ENCODE measurements around the gene RABL6. TPM values are rescaled to one million over a fixed set of nuclear protein-coding genes. Genes with fewer than 3 reads are reported as not detected.
"Not testable (repeated sequence)": the region's sequence is repeated elsewhere in the genome, so short reads cannot be mapped to it uniquely, and the experiment has no call there.

Gene RABL6
- total RNA-seq, 2 donors from 2014 or later, result 126 to 163 TPM

GRCh38 chr9:136765041-136765440 lies 42.7 kb upstream of the RABL6 start:
- H3K36me3 ChIP-seq, result no peaks in the 10 kb centered on the region
- H3K27me3 ChIP-seq, result no peaks in the 10 kb centered on the region
- DNase-seq, result no peak
- no peaks in the 10 kb centered on the region for H3K9me3 ChIP-seq
- H3K9ac ChIP-seq (ENCODE audit: low read depth in 2 of 2, low read length in 2 of 2), result peak overlapping the region; percentile 12 to 35
- intact Hi-C loops (cut with DNase I), result no loop called here
- TF ChIP-seq CTCF (IDR thresholded peaks at IDR 0.05), result no peak
- no peak overlapping the region for H3K4me3 ChIP-seq
- no peaks in the 10 kb centered on the region for H3K4me1 ChIP-seq
- H3K27ac ChIP-seq, result no peak overlapping the region

- H3K36me3 ChIP-seq; DNase-seq; H3K9ac ChIP-seq (ENCODE audit: low read depth in 2 of 2, low read length in 2 of 2); H3K9me3 ChIP-seq; H3K27ac ChIP-seq; H3K27me3 ChIP-seq; H3K4me3 ChIP-seq; intact Hi-C loops (cut with DNase I); H3K4me1 ChIP-seq: not testable (repeated sequence)
Measured at GRCh38 chr9:136765745-136766409, 41.9 kb upstream of the RABL6 start.

- H3K27me3 ChIP-seq; H3K36me3 ChIP-seq; H3K9me3 ChIP-seq; H3K4me1 ChIP-seq; H3K4me3 ChIP-seq; H3K9ac ChIP-seq (ENCODE audit: low read depth in 2 of 2, low read length in 2 of 2); intact Hi-C loops (cut with DNase I); H3K27ac ChIP-seq: not testable (repeated sequence)
- TF ChIP-seq CTCF (IDR thresholded peaks at IDR 0.05), result peak; percentile 30
- peak; percentile 77 for DNase-seq
Measured at GRCh38 chr9:136766410-136767120, 41.2 kb upstream of the RABL6 start.

- H3K27me3 ChIP-seq, result no peaks in the 10 kb centered on the region
- peak; percentile 51 for DNase-seq
- no peaks in the 10 kb centered on the region for H3K36me3 ChIP-seq
- intact Hi-C loops (cut with DNase I), result no loop called here
- no peaks in the 10 kb centered on the region for H3K4me1 ChIP-seq
- H3K9ac ChIP-seq (ENCODE audit: low read depth in 2 of 2, low read length in 2 of 2), result peak overlapping the region in 1 of 2 donors; percentile 12
- peak; percentile 34 for TF ChIP-seq CTCF (IDR thresholded peaks at IDR 0.05)
- H3K4me3 ChIP-seq, result no peak overlapping the region
- no peak overlapping the region for H3K27ac ChIP-seq
- H3K9me3 ChIP-seq, result no peaks in the 10 kb centered on the region
Measured at GRCh38 chr9:136769710-136770191, 38.0 kb upstream of the RABL6 start.

GRCh38 chr9:136771907-136772415 lies 35.8 kb upstream of the RABL6 start:
- no peak overlapping the region for H3K27ac ChIP-seq
- DNase-seq, result no peak
- H3K27me3 ChIP-seq, result no peaks in the 10 kb centered on the region
- H3K9me3 ChIP-seq, result no peaks in the 10 kb centered on the region
- H3K4me3 ChIP-seq, result no peak overlapping the region
- intact Hi-C loops (cut with DNase I), result no loop called here
- TF ChIP-seq CTCF (IDR thresholded peaks at IDR 0.05), result no peak
- H3K9ac ChIP-seq (ENCODE audit: low read depth in 2 of 2, low read length in 2 of 2), result peak overlapping the region in 1 of 2 donors; percentile 12
- no peaks in the 10 kb centered on the region for H3K36me3 ChIP-seq
- H3K4me1 ChIP-seq, result peaks cover under 1% of the 10 kb centered on the region
